ENCODE data around the gene ERFL. TPM values are rescaled to one million over a fixed set of nuclear protein-coding genes. Genes with fewer than 3 reads are reported as not detected.

Gene ERFL
- total RNA-seq, 6 experiments from 2014 or later, result 0.09 to 0.17 (median 0.12) TPM; not detected in 2

DNA sequence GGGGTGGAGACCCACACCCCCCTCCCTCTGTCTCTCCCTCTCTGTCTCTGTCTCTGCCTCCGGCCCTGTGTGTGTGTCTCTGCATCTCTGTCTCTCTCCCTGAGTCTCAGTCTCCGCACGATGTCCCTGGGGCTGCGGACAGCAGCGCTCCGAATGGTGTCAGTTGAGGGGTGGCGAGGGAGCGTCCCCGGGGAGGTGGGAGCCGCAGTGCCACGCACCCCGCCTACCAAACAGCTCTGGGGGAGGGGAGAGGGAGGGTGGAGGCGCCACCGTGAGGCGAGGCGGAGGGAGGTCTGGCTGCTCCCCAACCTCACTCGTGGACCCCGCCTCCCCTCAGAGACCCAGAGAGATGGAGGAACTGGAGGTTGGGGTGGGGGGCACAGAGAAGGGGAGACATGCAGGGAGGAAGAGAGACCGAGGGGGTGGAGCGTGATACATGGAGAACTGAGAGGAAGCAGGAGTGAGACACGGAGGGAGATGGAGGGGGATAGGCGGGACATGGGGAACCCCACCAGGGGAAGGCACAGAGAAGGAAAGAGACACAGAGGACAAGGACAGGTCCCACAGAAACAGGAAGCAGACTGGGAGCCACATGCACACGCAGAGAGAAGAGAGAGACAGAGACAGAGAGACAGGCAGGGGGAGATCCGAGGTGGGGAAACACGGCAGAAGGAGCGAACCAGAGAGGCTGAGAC is 7.2 kb downstream of the ERFL start:
- DNase-seq, result no peak
- Mint-ChIP-seq H3K27ac (no peak overlapping the region), H3K9me3 (no peaks in the 10 kb centered on the region), H3K4me1 (ENCODE audit: low read depth) (no peaks in the 10 kb centered on the region), H3K4me3 (no peak overlapping the region), H3K36me3 (ENCODE audit: low read depth) (no peaks in the 10 kb centered on the region), H3K27me3 (ENCODE audit: insufficient read depth) (peaks cover 20% of the 10 kb centered on the region)
- TF ChIP-seq, protein P1, sequence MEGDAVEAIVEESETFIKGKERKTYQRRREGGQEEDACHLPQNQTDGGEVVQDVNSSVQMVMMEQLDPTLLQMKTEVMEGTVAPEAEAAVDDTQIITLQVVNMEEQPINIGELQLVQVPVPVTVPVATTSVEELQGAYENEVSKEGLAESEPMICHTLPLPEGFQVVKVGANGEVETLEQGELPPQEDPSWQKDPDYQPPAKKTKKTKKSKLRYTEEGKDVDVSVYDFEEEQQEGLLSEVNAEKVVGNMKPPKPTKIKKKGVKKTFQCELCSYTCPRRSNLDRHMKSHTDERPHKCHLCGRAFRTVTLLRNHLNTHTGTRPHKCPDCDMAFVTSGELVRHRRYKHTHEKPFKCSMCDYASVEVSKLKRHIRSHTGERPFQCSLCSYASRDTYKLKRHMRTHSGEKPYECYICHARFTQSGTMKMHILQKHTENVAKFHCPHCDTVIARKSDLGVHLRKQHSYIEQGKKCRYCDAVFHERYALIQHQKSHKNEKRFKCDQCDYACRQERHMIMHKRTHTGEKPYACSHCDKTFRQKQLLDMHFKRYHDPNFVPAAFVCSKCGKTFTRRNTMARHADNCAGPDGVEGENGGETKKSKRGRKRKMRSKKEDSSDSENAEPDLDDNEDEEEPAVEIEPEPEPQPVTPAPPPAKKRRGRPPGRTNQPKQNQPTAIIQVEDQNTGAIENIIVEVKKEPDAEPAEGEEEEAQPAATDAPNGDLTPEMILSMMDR (IDR thresholded peaks at IDR 0.05), result no peak

DNA sequence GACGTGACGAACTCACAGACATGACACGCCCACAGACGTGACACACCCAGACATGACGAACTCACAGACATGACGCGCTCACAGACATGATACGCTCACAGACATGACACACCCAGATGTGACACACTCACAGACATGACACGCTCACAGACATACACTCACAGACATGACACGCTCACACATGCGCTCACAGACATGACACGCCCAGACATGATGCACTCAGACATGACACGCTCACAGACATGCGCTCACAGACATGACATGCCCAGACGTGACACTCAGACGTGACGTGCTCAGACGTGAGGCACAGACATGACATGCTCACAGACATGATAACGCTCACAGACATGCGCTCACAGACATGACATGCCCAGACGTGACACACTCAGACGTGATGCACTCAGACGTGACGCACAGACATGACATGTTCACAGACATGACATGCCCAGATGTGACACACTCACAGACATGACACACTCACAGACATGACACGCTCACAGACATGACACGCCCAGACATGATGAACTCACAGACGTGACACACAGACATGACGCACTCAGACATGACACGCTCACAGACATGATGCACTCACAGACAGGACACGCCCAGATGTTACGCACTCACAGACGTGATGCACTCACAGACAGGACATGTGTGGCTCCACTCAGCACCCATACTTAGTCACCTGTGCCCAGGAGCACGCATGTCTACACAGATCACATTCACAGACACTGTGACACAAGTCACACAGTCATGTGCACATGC is 8.1 kb downstream of the ERFL start:
- H3K9me3 Mint-ChIP-seq, result no peaks in the 10 kb centered on the region
- no peaks in the 10 kb centered on the region for H3K36me3 Mint-ChIP-seq (ENCODE audit: low read depth)

DNA sequence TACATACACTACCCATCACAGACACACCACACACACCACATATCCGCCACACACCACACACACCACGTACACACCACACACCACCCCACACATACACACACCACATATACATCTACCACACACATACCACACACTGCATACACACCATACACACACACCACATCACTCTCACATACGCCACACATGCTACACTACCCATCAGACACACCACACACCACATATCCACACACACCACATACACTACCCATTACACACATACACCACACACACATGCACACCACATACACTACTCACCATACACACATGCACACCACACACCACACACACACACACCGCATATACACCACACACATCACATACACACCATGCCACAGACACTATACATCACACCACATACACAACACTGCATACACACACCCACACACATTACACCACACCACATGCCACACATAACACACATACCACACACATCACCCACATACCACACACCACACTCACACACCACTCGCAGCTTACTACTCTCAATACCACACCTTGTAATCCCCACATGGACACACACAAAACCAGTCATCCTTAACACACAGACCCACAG is 9.5 kb downstream of the ERFL start:
- Mint-ChIP-seq H3K27ac (no peak overlapping the region), H3K4me3 (no peak overlapping the region), H3K9me3 (no peaks in the 10 kb centered on the region), H3K4me1 (ENCODE audit: low read depth) (no peaks in the 10 kb centered on the region), H3K36me3 (ENCODE audit: low read depth) (no peaks in the 10 kb centered on the region), H3K27me3 (ENCODE audit: insufficient read depth) (peaks cover 26% of the 10 kb centered on the region)
- DNase-seq, result no peak
- TF ChIP-seq, protein P1 (IDR thresholded peaks at IDR 0.05), result no peak

More for the DNA sequence above, 8.1 kb downstream of the ERFL start:
- H3K27me3 Mint-ChIP-seq (ENCODE audit: insufficient read depth), result peaks cover 20% of the 10 kb centered on the region
- no peaks in the 10 kb centered on the region for H3K4me1 Mint-ChIP-seq (ENCODE audit: low read depth)
- no peak for DNase-seq
- TF ChIP-seq, protein P1 (IDR thresholded peaks at IDR 0.05), result no peak
- H3K4me3 Mint-ChIP-seq, result no peak overlapping the region
- H3K27ac Mint-ChIP-seq, result no peak overlapping the region

DNA sequence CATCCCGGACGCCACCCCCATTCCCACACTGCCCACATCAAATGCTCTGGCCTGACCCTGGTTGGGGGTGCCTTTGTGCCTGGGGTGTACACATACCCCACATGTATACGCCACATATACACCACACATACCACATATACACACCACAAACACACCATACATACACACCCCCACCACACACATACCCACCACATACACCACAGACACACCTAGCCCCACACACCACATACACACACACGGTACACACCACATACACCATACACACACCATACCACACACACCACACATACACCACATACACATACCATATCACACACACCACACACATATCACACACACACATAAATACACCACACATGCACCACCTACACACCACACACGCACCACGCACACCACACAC is 10.2 kb downstream of the ERFL start:
- no peak for DNase-seq
- peaks cover 24% of the 10 kb centered on the region for H3K27me3 Mint-ChIP-seq (ENCODE audit: insufficient read depth)

DNA sequence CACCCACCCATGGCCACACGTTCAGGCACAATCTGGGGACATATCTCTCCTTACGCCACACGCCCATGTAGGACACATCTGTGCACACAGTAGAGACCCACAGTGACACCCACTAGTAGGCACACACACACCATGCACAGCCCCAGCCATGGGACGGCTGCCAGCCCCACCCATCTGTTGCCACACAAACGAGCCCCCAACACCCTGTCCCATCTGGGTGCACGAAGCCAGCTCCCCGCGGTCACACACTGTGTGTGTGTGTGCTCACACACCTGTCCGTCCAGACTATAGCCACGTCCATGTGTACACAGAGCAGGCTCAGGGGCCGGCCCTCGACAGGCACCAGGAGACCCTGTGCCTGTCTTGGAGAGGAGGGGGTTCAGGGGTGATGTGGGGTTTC is 10.6 kb downstream of the ERFL start:
- H3K4me1 Mint-ChIP-seq (ENCODE audit: low read depth), result no peaks in the 10 kb centered on the region
- H3K9me3 Mint-ChIP-seq, result no peaks in the 10 kb centered on the region
- no peak overlapping the region for H3K4me3 Mint-ChIP-seq
- peaks cover 20% of the 10 kb centered on the region for H3K27me3 Mint-ChIP-seq (ENCODE audit: insufficient read depth)
- no peak for DNase-seq
- H3K36me3 Mint-ChIP-seq (ENCODE audit: low read depth), result no peaks in the 10 kb centered on the region
- H3K27ac Mint-ChIP-seq, result no peak overlapping the region
- TF ChIP-seq, protein P1 (IDR thresholded peaks at IDR 0.05), result no peak

More for the DNA sequence above, 10.2 kb downstream of the ERFL start:
- Mint-ChIP-seq H3K4me1 (ENCODE audit: low read depth) (no peaks in the 10 kb centered on the region), H3K36me3 (ENCODE audit: low read depth) (no peaks in the 10 kb centered on the region), H3K9me3 (no peaks in the 10 kb centered on the region), H3K27ac (no peak overlapping the region), H3K4me3 (no peak overlapping the region)
- TF ChIP-seq, protein P1 (IDR thresholded peaks at IDR 0.05), result no peak

Measured in HFFc6 (cell line).